ENCODE data around the gene GSTO2. TPM values are rescaled to one million over a fixed set of nuclear protein-coding genes. Genes with fewer than 3 reads are reported as not detected.
A peak's percentile ranks its signal among the peaks of the same experiment; 100 is the strongest.

The GSTO2 gene
- total RNA-seq, 4 donors from 2014 or later: 0.30 to 1.7 (median 1.0) TPM

DNA sequence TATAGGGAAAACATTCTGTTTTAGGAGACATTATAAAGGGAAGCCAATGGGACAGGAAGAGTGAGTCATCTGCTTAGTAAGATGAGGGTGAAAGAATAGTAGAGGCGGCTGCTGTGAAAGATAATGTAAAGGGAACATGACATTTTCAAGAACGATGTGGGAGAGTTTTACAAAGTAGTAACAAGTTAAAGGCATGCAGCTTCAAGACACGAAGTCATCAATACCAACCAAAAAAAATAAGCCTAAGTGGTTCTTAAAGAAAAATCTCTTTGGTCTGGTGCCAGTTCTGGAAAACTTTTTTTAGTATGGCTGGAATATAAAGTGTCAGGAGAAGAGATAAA lies 8.2 kb upstream of the GSTO2 start:
- no peak overlapping the region for H3K4me3 ChIP-seq
- no peak for TF ChIP-seq POLR2A (IDR thresholded peaks at IDR 0.05)
- TF ChIP-seq EP300 (IDR thresholded peaks at IDR 0.05): no peak
- TF ChIP-seq, protein P1, sequence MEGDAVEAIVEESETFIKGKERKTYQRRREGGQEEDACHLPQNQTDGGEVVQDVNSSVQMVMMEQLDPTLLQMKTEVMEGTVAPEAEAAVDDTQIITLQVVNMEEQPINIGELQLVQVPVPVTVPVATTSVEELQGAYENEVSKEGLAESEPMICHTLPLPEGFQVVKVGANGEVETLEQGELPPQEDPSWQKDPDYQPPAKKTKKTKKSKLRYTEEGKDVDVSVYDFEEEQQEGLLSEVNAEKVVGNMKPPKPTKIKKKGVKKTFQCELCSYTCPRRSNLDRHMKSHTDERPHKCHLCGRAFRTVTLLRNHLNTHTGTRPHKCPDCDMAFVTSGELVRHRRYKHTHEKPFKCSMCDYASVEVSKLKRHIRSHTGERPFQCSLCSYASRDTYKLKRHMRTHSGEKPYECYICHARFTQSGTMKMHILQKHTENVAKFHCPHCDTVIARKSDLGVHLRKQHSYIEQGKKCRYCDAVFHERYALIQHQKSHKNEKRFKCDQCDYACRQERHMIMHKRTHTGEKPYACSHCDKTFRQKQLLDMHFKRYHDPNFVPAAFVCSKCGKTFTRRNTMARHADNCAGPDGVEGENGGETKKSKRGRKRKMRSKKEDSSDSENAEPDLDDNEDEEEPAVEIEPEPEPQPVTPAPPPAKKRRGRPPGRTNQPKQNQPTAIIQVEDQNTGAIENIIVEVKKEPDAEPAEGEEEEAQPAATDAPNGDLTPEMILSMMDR (IDR thresholded peaks at IDR 0.05): no peak
- no peaks in the 10 kb centered on the region for H3K27me3 ChIP-seq
- no peaks in the 10 kb centered on the region for H3K9me3 ChIP-seq
- WGBS, 2 donors: 29 to 36% methylated on average over 3 of the region's 3 CpGs
- no peak for DNase-seq (ENCODE audit: low spot score in 2 of 2)
- peaks cover 0 to 79% (median 9%) of the 10 kb centered on the region in 3 donors for H3K36me3 ChIP-seq
- peak overlapping the region in 2 of 4 donors; percentile 15 to 26 for H3K27ac ChIP-seq
- H3K4me1 ChIP-seq: peaks cover 0 to 46% (median 22%) of the 10 kb centered on the region in 4 donors

DNA sequence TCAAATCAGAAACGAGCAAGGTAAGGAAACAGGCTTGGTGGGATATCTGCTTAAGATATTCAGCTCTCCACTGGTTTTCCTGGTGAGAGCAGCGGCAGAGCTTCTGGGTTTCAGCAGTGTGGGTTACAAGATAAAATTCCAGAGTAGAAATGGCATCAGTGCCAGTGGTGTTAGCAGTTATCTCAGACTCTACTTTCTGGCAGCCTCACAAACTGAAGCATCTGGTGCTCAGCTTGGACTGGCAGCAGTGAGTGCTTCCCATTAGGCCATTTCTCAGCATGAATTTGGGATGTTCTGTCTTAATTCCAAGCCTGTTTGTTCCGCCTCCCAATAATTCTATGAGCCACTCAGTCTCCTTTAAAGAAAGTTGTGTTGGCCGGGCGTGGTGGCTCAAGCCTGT lies 6.9 kb upstream of the GSTO2 start:
- H3K4me1 ChIP-seq: peaks cover 0 to 37% (median 13%) of the 10 kb centered on the region in 4 donors
- DNase-seq (ENCODE audit: low spot score in 2 of 2): no peak
- TF ChIP-seq POLR2A (IDR thresholded peaks at IDR 0.05) (no peak), EP300 (IDR thresholded peaks at IDR 0.05) (no peak)
- TF ChIP-seq, protein P1 (IDR thresholded peaks at IDR 0.05): no peak
- H3K27ac ChIP-seq: no peak overlapping the region
- 91 to 92% methylated on average over 5 of the region's 5 CpGs for WGBS, 2 donors
- no peaks in the 10 kb centered on the region for H3K27me3 ChIP-seq
- H3K4me3 ChIP-seq: no peak overlapping the region
- H3K9me3 ChIP-seq: no peaks in the 10 kb centered on the region
- H3K36me3 ChIP-seq: peaks cover 0 to 92% (median 9%) of the 10 kb centered on the region in 3 donors

DNA sequence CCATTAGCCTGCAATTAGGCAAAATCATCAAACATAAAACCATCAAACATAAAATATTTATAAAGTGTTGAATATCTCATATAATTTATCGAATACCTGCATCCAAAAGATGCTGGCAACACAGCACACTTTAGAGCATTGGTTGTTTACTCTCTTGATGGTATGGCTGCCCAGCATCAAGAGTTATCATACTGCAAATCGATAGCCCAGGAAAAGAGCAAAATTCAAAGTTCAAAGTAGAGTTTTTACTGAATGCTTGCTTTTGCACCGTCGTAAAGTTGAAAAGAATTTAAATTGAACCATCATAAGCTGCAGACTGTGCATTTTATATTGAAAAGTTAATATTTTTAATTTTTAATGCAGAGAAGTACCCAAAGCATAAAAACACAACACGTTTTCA lies 4.2 kb upstream of the GSTO2 start:
- peaks cover 0 to 82% (median 9%) of the 10 kb centered on the region in 3 donors for H3K36me3 ChIP-seq
- whole genome bisulfite sequencing, 2 donors: 87 to 89% methylated on average over 5 of the region's 5 CpGs
- no peak overlapping the region for H3K4me3 ChIP-seq
- TF ChIP-seq, protein P1 (IDR thresholded peaks at IDR 0.05): no peak
- TF ChIP-seq EP300 (IDR thresholded peaks at IDR 0.05) (no peak), POLR2A (IDR thresholded peaks at IDR 0.05) (no peak)
- H3K27me3 ChIP-seq: no peaks in the 10 kb centered on the region
- DNase-seq (ENCODE audit: low spot score in 2 of 2): no peak
- no peaks in the 10 kb centered on the region for H3K9me3 ChIP-seq
- H3K27ac ChIP-seq: no peak overlapping the region
- peaks cover 0 to 36% (median 16%) of the 10 kb centered on the region in 4 donors for H3K4me1 ChIP-seq

DNA sequence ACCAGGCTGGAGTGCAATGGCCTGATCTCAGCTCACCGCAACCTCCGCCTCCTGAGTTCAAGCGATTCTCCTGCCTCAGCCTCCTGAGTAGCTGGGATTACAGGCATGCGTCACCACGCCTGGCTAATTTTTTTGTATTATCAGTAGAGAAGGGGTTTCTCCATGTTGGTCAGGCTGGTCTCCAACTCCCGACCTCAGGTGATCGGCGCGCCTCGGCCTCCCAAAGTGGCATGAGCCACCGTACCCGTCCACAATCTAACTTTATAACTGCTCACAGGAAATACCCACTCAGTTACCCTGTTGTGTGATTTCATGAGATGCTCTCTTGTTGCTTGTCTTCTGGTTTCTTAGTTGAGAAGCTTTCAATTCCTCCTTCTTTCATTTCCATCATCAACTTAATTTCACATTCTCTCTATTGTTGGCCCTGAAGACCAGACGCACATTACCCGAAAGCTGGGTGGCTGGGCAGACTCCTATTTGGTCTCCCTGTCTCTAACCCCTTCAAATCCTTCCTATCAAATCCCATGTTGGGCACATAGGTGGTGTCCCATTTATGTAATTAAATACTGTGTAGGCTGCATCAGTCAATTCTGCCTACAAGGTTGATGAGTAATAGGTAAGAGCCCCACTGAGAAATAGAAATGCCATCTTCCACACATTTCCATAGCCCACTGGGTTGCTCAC lies 1.1 kb upstream of the GSTO2 start:
- H3K4me1 ChIP-seq: peaks cover 0 to 23% (median 6%) of the 10 kb centered on the region in 4 donors
- 91 to 96% methylated on average over 14 of the region's 14 CpGs for WGBS, 2 donors
- H3K27ac ChIP-seq: peak overlapping the region in 2 of 4 donors; percentile 79 to 88
- DNase-seq (ENCODE audit: low spot score in 2 of 2): no peak
- peak overlapping the region; percentile 48 to 92 (median 70) for H3K4me3 ChIP-seq
- H3K27me3 ChIP-seq: no peaks in the 10 kb centered on the region
- H3K36me3 ChIP-seq: peaks cover 0 to 52% (median 5%) of the 10 kb centered on the region in 3 donors
- H3K9me3 ChIP-seq: no peaks in the 10 kb centered on the region
- TF ChIP-seq POLR2A (IDR thresholded peaks at IDR 0.05) (no peak), EP300 (IDR thresholded peaks at IDR 0.05) (no peak)
- TF ChIP-seq, protein P1 (IDR thresholded peaks at IDR 0.05): no peak

DNA sequence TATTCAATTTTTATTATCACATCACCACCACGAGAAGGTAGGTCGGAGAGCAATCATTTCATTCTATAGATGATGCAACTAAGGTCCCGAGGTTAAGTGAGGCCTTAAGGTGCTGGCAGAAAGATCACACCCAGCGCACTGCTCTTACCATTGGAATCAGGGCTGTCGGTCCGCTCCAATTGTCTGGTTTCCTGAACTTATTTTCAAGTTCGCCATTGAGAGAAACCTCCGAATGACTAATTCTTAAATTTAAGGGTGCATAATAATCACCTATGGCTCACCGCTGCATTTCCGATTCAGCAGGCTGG lies 625 bp upstream of the GSTO2 start:
- TF ChIP-seq POLR2A (IDR thresholded peaks at IDR 0.05) (no peak), EP300 (IDR thresholded peaks at IDR 0.05) (no peak)
- TF ChIP-seq, protein P1 (IDR thresholded peaks at IDR 0.05): no peak
- Histone ChIP-seq H3K27me3 (no peaks in the 10 kb centered on the region), H3K9me3 (no peaks in the 10 kb centered on the region), H3K4me3 (peak overlapping the region; percentile 48 to 92 (median 70)), H3K4me1 (peaks cover 0 to 23% (median 6%) of the 10 kb centered on the region in 4 donors), H3K27ac (peak overlapping the region in 3 of 4 donors; percentile 79 to 88 (median 85)), H3K36me3 (peaks cover 0 to 47% (median 5%) of the 10 kb centered on the region in 3 donors)
- 10% methylated on average over 10 of the region's 10 CpGs for WGBS, 2 donors
- no peak for DNase-seq (ENCODE audit: low spot score in 2 of 2)
